ENCODE data around the gene SLC17A9.

The SLC17A9 gene, protein sequence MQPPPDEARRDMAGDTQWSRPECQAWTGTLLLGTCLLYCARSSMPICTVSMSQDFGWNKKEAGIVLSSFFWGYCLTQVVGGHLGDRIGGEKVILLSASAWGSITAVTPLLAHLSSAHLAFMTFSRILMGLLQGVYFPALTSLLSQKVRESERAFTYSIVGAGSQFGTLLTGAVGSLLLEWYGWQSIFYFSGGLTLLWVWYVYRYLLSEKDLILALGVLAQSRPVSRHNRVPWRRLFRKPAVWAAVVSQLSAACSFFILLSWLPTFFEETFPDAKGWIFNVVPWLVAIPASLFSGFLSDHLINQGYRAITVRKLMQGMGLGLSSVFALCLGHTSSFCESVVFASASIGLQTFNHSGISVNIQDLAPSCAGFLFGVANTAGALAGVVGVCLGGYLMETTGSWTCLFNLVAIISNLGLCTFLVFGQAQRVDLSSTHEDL

DNA sequence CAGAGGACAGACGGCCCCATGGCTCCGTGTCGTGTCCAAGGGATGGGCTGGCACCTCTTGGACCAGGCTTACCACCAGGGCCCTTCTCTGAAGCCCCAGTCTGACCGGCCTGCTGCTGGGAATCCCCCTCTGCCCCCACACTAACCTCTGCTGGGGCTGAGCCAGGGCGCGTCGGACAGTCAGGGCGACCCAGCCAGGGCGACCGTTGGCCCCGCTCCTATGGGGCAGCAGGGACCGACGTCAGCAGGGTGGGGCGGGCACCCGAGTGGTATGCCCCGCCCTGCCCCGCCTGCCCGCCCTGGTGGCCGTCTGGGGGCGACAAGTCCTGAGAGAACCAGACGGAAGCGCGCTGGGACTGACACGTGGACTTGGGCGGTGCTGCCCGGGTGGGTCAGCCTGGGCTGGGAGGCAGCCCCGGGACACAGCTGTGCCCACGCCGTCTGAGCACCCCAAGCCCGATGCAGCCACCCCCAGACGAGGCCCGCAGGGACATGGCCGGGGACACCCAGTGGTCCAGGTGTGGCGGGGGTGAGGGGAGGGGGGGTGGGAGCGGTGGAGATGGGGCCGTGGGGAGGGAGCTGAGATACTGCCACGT is at the start of gene SLC17A9:
Gene SLC17A9 (plus strand): TSS at position 337 of the 595 bp plus-strand sequence. CDS start 122 bp downstream, at position 459.
- no peak for DNase-seq

DNA sequence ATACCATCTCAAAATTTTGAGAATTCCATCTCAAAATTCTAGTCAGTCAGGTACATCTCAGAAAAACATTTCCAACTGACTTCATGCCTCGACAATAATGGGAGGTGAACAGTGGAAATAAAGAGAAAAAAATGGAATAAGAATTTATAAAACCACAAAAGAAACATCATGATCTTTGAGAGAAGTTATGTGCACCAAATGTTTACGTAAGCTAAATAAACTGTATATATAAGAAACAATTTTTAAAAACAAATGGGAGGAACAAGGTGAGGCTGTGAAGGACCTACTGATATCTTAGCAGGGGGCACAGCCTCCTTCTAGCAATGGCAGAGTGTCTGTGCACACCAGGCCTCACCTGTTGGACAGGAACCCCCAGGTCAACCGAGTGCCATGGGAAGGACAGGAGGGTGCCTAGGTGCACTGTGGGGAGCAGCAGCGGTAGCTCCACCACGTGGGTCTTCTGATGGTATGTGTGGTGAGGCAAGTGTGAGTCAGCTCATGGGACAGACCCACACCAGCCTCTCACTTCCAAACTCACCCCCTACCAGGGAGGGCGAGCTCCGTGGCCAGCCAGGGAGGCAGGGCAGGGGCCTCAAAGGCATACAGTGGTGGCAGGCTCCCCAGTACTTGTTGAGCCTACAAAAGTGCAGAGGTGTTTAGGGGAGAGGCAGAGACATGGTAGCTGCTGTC is 49.4 kb upstream of the SLC17A9 start:
- no peak for DNase-seq

DNA sequence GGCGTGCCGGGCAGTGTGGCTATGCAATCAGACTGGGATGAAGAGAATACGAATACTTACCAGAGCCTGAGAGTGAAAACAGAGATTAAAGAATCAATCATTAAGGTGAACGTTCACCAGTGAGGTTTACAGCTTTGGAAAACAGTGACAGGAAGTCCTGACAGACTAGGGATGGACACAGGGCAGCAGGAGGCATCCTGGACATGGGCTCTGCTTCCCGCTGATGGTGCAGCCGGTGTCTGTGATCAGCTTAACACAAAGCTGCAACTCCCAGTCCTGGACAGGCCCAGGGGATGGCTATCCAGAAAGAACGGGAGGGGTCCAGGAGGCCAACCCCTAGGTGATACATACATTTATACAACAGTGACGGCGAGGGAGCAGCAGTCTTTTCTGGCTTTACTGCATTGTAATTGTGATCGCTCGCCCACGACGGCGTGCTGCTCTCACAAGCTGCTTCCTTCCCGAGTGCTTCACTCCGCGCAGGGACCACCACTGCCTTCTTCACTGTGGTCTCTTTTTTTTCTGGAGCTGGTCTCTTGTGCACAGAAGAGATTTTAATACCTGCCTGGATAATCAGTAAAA is 46.9 kb upstream of the SLC17A9 start:
- no peak for DNase-seq

DNA sequence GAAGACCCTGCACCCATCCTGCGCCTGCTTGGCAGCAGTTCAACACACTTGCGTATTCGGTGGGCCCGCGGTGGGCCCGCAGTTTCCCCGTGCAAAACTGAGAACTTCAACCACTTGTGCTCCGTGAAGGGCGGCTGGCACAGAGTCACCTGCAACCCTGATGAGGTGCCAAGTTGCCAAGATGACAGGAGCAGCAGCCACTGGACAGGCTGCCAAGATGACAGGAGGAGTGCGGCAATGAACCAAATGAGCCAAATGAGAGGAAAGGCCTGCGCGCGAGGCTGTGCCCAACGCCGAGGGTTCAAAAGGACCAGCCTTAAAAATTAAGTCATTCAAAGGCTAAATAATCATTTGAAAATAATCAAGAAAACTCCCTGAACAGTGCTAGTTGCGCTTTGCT is 46.3 kb upstream of the SLC17A9 start:
- no peak for DNase-seq

DNA sequence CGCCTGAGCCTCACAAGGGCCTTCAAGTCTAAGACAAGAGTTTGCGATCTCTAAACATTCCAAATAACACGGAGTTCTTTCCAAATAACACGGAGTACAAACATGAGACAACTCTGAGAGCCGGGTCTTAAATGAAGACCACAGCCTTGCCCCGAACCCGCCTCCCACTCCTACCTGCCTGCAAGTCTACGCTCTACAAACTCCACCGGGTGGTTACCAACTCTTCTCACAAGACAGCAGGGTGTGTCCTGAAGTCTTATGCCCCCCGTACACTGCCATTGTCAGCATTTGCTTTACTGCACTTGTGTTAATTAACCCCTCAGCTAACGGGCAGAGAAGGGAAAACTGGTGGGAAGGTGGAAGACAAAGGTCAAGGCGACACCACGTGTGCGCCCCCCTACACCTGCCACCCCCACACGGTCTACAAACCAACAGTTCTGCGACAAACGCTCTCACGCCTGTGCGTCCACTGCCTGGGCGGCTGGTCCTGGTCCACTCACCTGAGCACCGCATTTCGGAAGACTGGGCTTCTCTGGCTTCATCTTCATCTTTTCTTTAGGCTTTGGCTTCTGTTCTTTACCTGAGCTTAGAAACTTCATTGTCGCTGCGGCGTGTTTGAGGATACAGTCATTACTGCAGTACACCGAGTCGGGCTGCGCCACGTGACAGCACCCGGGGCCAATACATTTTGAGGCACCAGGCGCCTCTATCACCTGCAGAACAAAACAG is 45.7 kb upstream of the SLC17A9 start:
- DNase-seq, result no peak

DNA sequence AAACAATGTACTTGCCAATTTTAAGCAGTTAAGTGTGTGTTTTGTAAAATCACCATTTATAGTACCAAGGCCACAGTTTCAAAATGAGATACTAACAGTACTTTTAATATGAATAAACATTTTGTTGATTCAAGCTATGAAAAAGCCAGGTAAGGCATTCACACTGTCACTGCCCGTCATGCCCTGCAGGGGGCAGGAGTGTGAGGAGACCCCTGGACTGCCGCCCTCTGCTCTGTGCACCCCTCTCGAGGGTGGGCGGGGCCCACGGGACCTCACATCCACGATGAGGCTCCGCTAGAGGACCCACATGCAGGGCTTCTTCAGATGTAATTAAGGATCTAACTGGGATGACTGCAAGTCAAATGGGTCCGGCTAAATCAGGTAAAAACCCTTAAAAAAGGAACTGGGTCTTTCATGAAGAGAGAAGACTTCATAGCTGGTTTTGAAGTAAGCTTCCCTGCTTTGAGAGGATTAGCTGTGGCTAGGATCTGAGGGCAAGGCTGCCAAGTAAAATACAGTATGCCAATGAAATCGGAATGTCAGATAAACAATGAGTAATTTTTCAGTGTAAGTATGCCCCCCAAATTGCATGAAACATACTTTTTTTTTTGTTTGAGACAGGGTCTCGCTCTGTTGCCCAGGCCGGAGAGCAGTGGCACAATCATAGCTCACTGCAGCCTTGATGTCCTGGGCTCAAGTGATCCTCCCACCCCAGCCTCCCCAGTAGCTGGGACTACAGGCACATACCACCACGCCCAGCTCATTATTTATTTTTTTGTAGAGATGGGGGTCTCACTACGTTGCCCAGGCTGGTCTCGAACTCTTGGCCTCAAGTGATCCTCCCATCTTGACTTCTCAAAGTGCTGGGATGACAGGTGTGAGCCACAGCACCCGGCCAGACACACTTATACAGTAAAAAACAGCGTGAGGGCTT is 44.9 kb upstream of the SLC17A9 start:
- no peak for DNase-seq

DNA sequence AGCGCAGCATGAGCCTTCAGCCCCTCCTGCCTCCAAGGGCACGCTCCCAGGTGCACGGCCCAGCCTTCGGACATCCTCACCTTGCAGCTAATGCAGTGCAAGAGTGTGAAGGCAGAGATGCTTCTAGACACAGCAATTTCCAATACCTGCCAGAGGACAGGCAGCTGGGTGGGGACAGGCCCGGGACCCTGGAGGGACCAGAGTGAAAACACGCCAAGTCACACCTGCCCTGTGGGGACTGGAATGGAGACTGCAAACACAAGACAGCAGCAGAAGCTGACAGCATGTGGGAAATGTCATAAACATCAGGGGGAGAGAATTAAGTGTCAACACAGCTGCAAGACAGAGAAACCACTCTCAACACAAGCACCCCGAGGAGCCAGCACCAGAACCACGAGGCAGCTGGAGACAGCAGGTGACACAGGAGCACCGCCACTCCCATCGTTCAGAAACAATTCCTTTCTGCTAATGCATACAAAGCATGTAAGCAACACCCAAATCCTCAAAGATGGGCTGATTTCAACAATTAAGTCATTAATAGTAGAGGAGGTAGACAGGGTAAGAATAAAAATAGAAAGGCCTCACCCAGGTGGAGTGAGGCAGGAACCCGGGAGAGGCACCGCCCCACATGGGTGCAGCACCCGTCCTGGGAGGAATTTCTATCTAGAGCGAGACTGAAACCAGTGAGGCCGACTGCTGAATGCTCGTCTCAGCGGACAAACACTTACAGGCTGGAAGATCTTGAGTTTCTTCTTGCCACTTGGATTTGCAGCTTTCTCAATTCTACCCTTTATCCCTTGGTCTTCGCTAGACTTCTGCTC is 43.3 kb upstream of the SLC17A9 start:
- DNase-seq, result peak; percentile 52

DNA sequence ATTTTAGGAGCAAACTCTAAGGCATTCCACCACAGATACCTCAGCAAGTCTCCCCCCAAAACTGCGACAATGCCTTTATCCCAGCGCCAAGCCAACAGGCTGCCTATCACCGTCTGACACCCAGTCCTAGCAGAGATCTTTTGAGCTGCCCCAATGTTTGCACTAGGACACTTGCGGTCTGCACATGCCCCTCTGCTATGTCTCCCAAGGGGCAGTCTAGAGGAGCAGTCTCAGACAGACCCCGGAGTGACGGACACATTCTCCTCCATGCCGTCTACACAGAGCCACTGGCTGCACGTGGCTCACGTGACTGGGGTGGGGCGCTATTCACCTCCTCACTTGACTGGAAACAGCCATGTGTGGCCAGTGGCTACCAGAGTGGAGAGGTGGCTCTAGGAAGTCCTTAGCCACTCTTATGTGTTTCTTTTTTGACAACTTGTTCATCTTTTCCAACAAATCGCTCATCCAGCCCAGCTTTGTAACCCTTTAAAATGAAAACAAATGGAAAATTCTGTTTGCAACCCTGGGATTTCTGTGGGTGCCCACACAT is 42.2 kb upstream of the SLC17A9 start:
- DNase-seq, result no peak

DNA sequence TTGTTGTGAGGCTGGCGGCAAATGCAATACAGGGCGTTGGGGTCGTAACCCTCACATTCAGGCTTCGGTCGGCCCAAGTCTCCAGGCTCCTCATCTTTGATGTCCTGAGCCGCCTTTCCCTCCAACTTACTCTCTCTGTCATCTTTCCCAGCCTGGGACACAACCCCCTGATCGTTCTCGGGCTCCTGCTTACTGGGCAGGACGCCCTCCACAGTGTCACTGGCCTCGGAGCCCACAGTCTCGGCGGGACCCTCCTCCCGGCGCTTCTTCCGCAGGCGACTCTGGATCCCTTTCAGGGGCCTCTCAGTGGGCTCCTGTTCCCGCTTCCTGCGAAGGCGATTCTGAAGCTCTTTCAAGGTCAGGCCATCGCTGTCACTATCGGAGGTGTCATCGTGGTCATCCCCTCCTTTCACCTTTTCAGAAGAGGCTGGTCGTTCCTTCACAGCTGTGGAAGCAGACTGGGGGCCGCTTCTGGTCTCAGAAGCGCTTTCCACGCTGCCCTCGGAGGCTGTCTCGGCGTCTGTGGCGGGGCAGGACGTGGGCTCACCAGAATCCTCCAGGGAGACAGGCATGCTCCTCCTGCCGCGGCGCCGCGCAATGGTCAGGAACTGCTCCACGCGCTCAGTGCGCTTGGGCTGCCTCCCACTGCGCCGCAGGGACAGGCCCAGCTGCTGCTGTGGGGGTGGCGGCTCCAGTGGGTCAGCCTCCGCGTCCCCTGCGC is 41.6 kb upstream of the SLC17A9 start:
- DNase-seq, result no peak

DNA sequence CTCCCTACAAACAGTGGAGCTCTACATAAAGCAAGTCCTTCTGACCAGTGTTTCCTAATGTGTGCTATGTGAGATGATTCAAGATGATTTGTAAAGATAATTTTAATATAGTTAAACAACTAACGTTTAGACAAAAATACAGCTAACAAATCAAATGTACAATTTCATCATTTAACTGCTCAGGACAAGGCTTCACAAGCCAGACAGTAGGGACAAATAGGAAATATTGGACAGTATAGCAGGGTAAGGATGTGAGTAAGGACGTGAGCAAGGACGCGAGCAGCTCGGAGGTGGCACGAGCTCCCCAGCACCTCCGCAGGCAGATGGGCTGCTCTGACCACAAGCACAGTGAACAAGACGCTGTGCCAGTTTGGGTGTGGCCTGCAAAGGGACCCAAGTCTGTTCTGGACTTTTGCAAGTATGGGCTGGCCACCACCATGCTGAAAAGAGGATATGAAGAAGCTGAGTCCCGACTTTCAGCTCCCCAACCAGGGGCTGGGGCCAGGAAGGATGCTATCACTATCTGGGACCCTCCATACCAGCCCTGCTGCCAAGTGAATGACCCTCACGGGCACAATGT is 40.7 kb upstream of the SLC17A9 start:
- DNase-seq, result no peak

DNA sequence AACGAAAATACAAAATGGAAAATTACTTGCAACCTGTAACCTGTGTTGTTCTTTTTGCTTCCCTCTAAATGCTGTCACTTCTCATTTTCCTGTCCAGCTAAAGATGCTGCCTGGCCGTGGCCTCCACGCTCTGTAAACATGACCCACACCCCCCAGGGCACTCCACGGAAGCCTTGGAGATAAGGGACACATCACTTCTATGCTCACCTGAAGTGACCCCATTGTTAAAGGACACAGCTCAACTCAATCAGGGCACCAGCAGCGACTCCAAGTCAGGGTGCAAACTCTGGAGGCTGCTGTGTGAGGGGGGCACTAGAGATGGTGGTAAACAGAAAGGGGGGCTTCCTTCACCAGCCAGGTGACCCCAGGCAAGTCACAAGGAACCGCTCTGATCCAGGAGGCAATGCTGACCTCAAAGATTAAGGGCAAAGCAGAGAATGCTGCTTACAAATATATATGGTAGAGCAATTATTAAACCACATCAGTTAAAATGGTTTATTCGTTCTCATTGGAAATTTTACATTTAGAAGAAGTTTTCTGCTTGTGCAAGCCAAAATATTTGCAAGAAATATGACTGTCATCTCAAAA is 39.4 kb upstream of the SLC17A9 start:
- DNase-seq, result no peak

DNA sequence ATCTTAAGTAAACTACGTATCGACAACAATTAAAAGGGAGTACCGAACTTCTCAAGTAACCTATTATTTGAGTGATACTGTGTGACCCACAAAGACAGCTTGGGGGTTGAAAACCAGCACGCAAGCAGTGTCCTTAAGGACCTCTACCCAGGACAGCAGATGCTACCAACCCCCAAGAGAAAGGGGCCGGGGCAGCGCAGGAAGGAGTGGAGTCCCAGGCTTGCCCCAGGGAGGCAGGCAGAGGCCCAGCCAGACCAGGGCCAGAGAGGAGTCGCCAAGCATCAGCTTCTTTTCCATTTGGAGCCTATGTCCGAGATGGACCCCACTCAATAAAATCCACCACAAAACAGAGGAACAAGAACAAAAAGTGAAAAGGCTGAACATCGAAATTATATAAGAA is 38.1 kb upstream of the SLC17A9 start:
- DNase-seq, result no peak

DNA sequence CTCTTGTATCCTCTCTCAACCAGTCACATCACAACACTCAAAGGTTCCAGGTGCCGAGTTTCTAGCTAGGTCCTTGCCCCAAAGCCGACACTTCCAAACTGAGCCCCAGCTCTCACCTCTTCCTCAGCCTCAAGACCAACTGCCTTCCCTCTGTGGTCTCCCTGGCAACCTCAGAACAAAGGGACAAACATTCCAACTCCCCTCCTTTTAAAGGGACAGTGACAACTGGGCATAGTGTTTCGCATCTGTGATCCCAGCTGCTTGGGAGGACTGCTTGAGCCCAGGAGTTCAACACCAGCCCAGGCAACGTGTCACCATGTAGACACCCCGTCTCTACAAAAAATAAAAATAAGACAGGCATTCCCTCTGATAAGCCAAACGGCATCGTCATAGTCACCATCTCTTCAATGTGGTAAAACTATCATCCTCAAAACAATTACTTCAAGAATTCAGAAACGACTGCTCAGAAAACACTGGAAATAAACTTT is 37.5 kb upstream of the SLC17A9 start:
- DNase-seq, result peak; percentile 37

DNA sequence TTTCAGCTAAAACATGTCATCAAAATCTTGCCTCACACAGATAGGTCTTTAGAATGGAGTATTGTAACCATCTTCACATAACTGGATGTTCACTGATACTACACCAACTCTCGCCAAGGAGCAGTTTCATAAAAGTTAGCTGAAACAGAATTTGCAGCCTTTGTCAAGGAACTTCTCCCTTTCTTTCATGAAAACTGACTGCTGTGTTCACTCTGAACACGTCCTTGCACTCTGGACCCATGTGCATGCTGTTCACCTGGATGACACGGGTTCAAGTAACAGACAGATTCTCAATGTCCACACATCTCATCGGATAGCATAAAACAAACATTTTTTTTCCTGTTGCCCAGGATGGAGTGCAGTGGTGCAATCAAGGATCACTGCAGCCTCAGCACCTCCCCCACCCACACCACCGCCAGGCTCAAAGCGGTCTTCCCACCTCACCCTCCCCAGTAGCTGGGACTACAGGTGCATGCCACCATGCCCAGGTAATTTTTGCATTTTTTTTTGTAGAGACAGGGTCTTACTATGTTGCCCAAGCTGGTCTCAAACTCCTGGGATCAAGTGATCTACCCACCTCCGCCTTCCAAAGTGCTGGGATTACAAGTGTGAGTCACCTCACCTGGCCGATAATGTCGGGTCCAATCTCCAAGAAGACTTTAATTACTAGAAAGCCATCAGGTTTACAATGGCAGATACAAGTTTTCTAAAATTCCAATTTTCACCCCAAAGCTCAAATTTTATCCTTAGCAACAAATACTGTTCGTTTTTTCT is 35.6 kb upstream of the SLC17A9 start:
- DNase-seq, result no peak

DNA sequence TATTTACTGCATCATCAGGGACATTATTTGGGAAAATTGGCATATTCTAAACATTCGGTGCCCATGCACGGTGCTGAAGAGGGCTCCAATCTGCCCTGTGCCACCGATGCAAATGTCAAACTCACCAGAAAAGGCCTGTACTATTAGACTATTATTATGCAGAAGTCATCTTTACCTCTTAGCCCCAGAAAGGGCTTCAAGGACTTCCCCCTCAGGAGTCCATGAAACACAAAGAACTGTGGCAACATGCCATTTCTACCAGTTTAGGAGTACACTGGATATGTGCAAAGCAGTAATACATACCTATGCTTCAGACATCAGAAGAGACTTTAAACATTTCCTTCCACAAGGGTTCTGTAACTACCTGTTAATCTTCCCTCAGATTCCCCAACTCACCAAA is 34.8 kb upstream of the SLC17A9 start:
- no peak for DNase-seq

DNA sequence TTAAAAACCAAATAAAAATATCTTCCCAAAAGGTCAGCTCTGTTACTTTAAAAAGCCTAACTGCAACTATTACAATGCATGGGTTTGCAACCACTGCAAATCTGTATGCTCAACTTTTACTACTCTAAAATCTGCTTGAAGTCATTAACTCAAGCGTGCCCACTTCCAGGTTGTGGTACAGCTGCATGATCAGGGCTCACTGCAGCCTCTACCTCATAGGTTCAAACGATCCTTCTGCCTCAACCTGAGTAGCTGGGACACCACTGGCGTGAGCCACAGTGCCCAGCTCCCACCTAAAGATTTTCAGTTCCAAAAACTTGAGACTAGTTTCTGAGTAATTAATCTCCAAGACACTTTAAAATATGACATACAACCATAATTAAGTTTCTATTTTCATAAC is 34.4 kb upstream of the SLC17A9 start:
- DNase-seq, result no peak

DNA sequence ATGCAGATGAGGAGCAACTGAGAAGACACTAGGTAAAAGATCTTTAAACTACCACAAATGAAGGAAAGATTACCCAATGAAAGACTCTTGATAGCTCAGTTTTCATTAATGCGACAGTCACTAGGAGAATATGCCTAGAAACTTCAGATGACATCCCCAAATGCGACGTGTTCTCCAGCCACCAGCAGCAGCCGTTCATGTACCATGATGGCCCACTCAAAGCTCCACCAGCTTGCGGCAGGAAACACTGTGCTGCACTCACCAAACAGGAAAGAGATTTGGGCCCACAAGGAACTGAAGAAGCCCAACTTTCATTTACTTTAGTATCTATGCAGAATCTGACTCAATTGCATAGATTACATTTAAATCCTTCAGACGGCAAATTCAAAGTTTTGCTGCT is 33.7 kb upstream of the SLC17A9 start:
- DNase-seq, result no peak

DNA sequence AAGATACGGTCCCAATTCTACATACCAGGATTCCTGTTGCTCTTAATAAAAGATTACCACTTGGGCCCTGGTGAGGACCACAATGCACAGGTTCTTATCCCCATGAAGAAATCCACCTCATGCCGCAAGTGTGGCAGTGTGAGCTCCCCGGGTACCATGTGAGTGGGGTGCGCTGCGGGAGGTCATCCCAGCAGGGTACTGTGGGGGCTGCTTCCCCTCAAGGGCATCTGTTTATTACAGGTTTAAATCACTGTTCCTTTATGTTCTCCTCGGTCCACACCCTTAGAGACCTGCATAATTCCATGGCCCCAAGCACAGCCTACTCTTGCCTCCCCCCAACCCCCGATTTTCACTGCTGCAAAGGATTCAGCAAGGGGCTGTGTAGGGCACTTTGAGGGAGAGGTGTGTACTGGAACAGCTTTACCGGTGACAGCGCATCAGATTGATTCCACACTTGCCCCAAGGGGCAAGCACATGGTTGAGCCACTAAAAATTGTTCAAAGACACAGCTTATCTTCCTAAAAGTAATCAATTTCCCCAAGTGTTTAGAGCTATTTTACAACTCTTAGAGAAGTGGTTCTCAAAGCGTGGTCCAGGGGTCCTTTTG is 32.4 kb upstream of the SLC17A9 start:
- DNase-seq, result no peak
